ENCODE data around the gene TRIAP1.

DNA sequence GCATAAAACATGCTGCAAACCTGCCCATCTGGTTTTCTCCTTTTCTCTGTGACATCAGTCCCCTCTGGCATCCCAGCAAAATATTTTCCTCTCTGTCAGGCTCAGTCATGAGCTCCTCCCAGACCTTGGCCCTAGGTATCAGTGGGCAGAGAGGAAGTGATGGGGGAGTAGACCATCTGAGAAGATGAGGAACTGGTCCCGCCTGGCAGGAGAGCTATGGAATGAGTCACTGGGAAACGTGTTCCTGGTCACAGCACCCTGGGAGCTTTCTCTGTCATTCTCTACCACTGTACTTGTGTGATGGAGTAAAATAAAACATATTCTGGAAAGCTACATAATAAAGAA, 28.4 kb upstream of the TRIAP1 start:
- TF ChIP-seq, protein P1, sequence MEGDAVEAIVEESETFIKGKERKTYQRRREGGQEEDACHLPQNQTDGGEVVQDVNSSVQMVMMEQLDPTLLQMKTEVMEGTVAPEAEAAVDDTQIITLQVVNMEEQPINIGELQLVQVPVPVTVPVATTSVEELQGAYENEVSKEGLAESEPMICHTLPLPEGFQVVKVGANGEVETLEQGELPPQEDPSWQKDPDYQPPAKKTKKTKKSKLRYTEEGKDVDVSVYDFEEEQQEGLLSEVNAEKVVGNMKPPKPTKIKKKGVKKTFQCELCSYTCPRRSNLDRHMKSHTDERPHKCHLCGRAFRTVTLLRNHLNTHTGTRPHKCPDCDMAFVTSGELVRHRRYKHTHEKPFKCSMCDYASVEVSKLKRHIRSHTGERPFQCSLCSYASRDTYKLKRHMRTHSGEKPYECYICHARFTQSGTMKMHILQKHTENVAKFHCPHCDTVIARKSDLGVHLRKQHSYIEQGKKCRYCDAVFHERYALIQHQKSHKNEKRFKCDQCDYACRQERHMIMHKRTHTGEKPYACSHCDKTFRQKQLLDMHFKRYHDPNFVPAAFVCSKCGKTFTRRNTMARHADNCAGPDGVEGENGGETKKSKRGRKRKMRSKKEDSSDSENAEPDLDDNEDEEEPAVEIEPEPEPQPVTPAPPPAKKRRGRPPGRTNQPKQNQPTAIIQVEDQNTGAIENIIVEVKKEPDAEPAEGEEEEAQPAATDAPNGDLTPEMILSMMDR (IDR thresholded peaks at IDR 0.05), result no peak
- TF ChIP-seq EP300 (IDR thresholded peaks at IDR 0.05), result no peak
